C4-2B (cell line): Measurements from ENCODE around the gene DLG2.

Source experiments
- H3K27ac ChIP-seq: fragments of 450-650 bp; 2 replicates; pipeline ENCODE4 v1.5.1; 2017
- ZFX ChIP-seq: fragments of 450-650 bp; IDR thresholded peaks from 2 replicates; pipeline ENCODE4 v1.6.1; 2017
- TF ChIP-seq, protein P1 (sequence below): fragments of 450-650 bp; conservative IDR thresholded peaks from 2 replicates; pipeline ENCODE4 v1.5.1; 2017; ENCODE audit warnings: mild to moderate bottlenecking

The DLG2 gene

GRCh38 chr11:83972536-83972935 lies 1654.6 kb downstream of the DLG2 start:
- TF ChIP-seq ZFX = no peak
- TF ChIP-seq, protein P1, sequence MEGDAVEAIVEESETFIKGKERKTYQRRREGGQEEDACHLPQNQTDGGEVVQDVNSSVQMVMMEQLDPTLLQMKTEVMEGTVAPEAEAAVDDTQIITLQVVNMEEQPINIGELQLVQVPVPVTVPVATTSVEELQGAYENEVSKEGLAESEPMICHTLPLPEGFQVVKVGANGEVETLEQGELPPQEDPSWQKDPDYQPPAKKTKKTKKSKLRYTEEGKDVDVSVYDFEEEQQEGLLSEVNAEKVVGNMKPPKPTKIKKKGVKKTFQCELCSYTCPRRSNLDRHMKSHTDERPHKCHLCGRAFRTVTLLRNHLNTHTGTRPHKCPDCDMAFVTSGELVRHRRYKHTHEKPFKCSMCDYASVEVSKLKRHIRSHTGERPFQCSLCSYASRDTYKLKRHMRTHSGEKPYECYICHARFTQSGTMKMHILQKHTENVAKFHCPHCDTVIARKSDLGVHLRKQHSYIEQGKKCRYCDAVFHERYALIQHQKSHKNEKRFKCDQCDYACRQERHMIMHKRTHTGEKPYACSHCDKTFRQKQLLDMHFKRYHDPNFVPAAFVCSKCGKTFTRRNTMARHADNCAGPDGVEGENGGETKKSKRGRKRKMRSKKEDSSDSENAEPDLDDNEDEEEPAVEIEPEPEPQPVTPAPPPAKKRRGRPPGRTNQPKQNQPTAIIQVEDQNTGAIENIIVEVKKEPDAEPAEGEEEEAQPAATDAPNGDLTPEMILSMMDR = no peak
- H3K27ac ChIP-seq = no peak overlapping the region

DNA sequence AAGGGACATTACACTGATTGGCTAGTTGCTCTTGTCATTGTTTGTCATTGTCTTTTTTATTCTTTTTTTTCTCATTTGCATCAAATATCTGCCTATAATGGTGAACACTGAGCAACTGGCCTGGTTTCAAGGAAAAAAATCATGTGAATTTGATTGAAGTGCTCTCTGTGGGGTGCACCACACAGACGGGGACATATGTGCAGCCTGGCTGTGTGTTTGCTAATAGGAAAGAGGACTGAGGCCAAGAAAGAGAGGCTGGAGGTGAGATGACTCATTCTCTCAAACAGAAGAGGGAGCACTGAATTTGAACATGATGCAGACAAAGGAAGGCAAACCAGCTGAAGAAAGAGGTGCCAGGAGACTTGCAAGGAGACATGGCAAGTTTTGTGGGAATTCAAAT lies 1656.1 kb downstream of the DLG2 start:
- TF ChIP-seq ZFX = no peak
- TF ChIP-seq, protein P1 = no peak
- H3K27ac ChIP-seq = no peak overlapping the region

DNA sequence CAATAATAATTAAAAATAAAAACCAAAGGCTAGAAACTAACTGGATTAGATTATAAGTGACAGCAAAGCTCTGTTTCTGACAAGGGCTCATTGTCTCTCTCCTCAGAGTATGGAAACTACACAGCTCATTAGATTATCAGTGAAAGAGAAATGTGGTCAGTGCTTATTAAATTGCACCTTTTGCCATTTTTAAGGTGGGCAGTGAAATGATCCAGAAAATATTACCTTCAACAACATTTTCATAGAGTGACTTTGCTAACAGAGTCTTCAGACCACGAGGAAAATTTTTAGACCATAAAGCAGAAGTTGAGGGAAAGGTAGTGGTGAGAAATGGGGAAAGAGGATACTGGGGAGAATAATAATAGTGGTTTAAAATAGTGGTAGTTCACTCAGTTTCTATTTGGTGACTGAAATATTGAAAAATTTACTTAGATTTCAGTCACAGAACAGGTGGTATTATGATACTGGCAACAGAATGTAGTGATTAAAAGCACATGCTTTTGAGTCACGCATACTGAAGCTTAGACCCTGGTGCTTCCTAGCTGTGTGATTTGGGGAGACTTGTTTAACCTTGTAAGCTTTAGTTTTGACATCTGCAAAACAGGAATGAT lies 1657.0 kb downstream of the DLG2 start:
- no peak for TF ChIP-seq ZFX
- TF ChIP-seq, protein P1 = no peak
- H3K27ac ChIP-seq = no peak overlapping the region

- no peak for TF ChIP-seq ZFX
- TF ChIP-seq, protein P1 = no peak
- no peak overlapping the region for H3K27ac ChIP-seq
These were observed 1669.9 kb downstream of the DLG2 start for GRCh38 chr11:83957038-83957900.

DNA sequence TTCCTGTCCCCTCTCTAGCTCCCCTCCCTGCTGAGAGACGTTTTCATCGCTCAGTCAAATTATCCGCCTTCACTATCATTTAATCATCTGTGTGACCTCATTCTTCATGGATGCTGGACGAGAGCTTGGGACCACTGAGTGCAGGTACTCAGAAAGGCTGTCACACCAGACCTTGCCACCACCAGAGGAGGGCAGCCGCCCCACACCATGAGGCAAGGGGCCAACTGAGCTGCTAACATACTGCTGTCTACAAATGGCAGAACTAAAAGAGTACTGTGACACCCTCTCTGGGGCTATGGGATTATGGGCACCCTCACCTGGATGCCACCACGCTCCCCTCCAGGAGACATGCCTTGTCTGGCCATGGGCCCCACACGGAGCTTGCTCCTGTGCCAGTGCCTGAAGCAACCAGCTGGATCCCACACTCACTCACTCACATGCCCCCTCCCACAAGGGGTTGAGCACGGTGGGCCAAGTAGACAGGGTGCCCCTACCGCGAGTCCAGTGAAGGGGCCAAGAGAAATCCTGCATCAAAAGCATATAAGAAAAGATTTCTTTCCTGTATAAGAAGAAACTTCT lies 1670.9 kb downstream of the DLG2 start:
- H3K27ac ChIP-seq = peak overlapping the region; percentile 61
- TF ChIP-seq, protein P1 = no peak
- TF ChIP-seq ZFX = no peak

GRCh38 chr11:83954780-83955179 lies 1672.4 kb downstream of the DLG2 start:
- no peak overlapping the region for H3K27ac ChIP-seq
- TF ChIP-seq, protein P1 = no peak
- TF ChIP-seq ZFX = no peak

GRCh38 chr11:83951521-83951920 lies 1675.6 kb downstream of the DLG2 start:
- TF ChIP-seq ZFX = no peak
- TF ChIP-seq, protein P1 = no peak
- H3K27ac ChIP-seq = peak overlapping the region; percentile 83
